Lower lobe of right lung (tissue), 2 donors: ENCODE data around the gene GFPT2. TPM values are rescaled to one million over a fixed set of nuclear protein-coding genes. Genes with fewer than 3 reads are reported as not detected.

Experiments used
- ATAC-seq, 2 donors: fragments of 200-7000 bp; cut with Tn5 transposase; one replicate each; pipeline ENCODE4 v1.9.1; 2020 to 2022; ENCODE audit warnings: mild to moderate bottlenecking in 2 of 2, moderate library complexity in 2 of 2
- DNase-seq: peaks from one replicate; pipeline ENCODE4 v3.0.0-alpha.2; 2020
- H3K27ac ChIP-seq: fragments of 200-600 bp; one replicate; pipeline ENCODE4 v1.8.0; 2022
- H3K27me3 ChIP-seq: fragments of 200-600 bp; one replicate; pipeline ENCODE4 v1.8.0; 2022; ENCODE audit warnings: low read depth
- H3K36me3 ChIP-seq: fragments of 200-600 bp; one replicate; pipeline ENCODE4 v1.8.0; 2022; ENCODE audit warnings: mild to moderate bottlenecking
- H3K4me1 ChIP-seq: fragments of 200-600 bp; one replicate; pipeline ENCODE4 v1.8.0; 2022
- H3K4me3 ChIP-seq: fragments of 200-600 bp; one replicate; pipeline ENCODE4 v1.8.0; 2022; ENCODE audit warnings: mild to moderate bottlenecking
- H3K9me3 ChIP-seq: fragments of 200-600 bp; one replicate; pipeline ENCODE4 v1.8.0; 2022
- intact Hi-C: fragments of 100-400 bp; cut with DNase I; formaldehyde crosslinking; loops from one replicate; pipeline ENCODE4 v1.11.0; 2022
- total RNA-seq: library from RNA; stranded (reverse); fragmentation: NEBNext Ultra II Directional; extraction: Animal tissue kit (Norgen Biotek cat#: 25700); gene quantifications from one replicate; pipeline ENCODE4 v1.2.1, GENCODE V29; 2021
- TF ChIP-seq, protein P1 (sequence below): fragments of 200-600 bp; IDR thresholded peaks from one replicate; pipeline ENCODE4 v1.8.0; 2022; ENCODE audit warnings: antibody characterized with exemption, mild to moderate bottlenecking
- donor health status: DM: no; HTN: yes; CAD: no; lungs with severe emphysema.

The GFPT2 gene
- total RNA-seq, 1 donor from 2014 or later = 13.4 TPM

DNA sequence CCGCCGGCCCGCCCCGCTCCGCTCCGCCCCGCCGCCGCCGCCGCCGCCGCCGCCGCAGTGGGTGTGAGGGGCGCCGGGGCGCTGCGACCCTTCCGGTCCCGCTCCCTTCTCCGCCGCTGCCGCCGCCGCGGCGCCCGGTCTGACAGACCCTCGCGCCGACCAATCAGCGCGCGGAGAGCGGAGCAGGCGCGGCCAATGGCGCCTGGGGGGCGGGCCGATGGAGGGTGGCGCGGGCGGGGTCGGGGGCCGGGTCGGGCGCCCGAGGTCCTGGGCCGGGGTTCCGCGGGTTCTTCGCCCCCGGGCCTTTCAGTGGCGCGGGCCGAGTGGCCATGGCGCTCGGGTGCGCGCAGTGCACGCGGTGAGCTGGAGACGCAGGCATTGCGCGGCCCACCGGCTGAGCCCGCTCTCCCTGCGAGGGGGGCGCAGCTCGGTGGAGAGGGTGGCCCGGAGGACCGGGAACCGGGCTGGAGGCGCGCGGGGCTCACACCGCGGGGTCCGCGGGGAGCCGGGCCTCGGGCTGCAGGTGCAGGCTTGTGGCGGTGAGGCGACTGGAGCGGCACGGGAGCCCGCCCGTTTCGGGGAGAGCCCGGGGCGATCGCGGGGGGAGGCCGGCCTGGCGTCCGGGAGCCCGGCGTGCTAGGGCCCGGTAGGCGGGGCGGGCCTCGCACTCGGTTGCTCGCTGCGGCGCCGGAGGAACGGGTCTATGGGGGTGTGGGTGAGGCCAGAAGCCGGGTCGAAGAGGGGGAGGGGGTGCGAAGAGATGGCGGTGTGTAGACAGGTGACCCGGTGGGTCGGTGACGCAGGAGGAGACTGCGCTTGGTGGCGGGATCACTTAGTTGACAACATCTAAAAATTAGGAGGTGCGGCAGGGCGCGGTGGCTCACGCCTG lies 60.9 kb downstream of the GFPT2 start, which contains the start of gene MAPK9:
TSS of gene MAPK9 (minus strand) at position 141 of the 889 bp plus-strand sequence. CDS start 11,522 bp downstream, outside the sequence.
- DNase-seq (peak; percentile 89), ATAC-seq (peak; percentile 91)
- TF ChIP-seq, protein P1, sequence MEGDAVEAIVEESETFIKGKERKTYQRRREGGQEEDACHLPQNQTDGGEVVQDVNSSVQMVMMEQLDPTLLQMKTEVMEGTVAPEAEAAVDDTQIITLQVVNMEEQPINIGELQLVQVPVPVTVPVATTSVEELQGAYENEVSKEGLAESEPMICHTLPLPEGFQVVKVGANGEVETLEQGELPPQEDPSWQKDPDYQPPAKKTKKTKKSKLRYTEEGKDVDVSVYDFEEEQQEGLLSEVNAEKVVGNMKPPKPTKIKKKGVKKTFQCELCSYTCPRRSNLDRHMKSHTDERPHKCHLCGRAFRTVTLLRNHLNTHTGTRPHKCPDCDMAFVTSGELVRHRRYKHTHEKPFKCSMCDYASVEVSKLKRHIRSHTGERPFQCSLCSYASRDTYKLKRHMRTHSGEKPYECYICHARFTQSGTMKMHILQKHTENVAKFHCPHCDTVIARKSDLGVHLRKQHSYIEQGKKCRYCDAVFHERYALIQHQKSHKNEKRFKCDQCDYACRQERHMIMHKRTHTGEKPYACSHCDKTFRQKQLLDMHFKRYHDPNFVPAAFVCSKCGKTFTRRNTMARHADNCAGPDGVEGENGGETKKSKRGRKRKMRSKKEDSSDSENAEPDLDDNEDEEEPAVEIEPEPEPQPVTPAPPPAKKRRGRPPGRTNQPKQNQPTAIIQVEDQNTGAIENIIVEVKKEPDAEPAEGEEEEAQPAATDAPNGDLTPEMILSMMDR = no peak
- Histone ChIP-seq H3K27ac (peak within 1 kb of the TSS; percentile 95), H3K27me3 (no peaks in the 10 kb centered on the region), H3K4me3 (peak within 1 kb of the TSS; percentile 98), H3K4me1 (peaks cover 25% of the 10 kb centered on the region), H3K36me3 (no peaks in the 10 kb centered on the region), H3K9me3 (no peaks in the 10 kb centered on the region)
- intact Hi-C loops = no loop called here

DNA sequence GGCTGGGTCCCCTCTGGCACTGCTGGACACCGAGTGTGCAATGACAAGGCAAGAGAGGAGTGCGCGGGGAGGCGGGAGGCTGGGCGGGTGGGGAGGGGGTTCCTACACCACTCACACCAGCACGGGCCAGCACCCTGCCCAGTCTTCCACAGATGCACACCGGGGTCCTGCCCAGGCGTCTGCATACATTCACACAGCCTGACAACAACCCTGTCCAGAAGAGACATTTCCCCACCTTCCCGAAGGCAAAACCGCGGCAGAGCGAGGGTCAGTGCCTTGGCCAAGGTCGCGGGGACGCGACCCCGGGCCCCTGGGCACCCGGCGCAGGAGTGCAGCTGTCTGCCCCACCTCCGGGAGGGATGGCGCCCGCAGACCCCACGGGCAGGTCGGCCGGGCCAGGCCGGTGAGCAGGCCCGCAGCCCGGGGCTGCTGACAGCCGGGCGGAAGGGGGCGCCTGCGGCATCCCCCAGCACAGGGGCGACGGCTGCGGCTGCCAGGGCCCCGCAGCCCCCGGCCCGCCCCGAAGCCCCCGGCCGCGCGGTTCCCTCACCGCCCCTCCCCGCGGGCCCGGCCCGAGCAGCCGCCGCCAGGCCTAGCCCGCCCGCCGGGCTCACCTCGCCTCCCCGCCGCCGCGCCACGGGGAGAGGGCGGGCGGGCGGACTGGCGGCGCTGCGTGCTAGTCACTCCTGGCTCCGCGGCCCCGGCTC lies 61.7 kb downstream of the GFPT2 start:
- DNase-seq (no peak), ATAC-seq (peak; percentile 1 to 6)
- peaks cover 4% of the 10 kb centered on the region for H3K36me3 ChIP-seq
- TF ChIP-seq, protein P1 = no peak
- H3K27me3 ChIP-seq = no peaks in the 10 kb centered on the region
- intact Hi-C loops = no loop called here
- H3K27ac ChIP-seq = peak overlapping the region; percentile 63
- peaks cover 25% of the 10 kb centered on the region for H3K4me1 ChIP-seq
- H3K9me3 ChIP-seq = no peaks in the 10 kb centered on the region
- peak overlapping the region; percentile 72 for H3K4me3 ChIP-seq

DNA sequence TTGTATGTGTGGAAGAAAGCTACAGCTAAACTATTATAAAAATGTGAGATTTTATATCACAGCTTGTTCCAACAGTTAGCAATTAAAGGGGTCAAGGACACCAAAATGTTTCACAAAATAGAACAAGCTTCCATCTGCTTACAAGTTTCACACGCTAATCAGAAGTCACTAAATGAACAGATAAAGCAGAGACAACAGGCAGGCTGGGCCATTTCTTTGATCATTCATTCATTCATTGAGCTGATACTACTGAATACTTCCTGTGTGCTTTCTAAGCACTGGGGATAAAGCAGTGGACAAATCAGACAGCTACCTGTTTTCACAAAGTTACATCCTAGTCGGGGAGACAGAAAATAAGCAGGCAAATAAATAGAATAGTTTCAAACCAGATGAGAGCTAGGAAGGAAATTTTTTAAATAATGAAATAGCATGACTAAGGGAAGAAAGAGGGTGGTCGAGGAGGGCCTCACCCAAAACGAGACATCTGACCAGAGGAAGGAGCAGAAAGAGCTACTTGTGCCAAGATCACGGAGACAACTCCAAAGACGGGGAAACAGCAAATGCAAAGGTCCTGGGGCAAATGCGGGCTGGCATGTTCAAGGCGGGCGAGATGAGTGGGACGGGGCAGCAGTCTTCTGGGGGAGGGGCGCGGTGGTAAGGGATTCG lies 62.4 kb downstream of the GFPT2 start:
- ATAC-seq = no peak
- Histone ChIP-seq H3K27ac (no peak overlapping the region), H3K9me3 (no peaks in the 10 kb centered on the region), H3K4me3 (peak overlapping the region; percentile 72), H3K4me1 (peaks cover 25% of the 10 kb centered on the region), H3K27me3 (no peaks in the 10 kb centered on the region), H3K36me3 (peaks cover 6% of the 10 kb centered on the region)
- no peak for DNase-seq
- intact Hi-C loops = no loop called here
- TF ChIP-seq, protein P1 = no peak

DNA sequence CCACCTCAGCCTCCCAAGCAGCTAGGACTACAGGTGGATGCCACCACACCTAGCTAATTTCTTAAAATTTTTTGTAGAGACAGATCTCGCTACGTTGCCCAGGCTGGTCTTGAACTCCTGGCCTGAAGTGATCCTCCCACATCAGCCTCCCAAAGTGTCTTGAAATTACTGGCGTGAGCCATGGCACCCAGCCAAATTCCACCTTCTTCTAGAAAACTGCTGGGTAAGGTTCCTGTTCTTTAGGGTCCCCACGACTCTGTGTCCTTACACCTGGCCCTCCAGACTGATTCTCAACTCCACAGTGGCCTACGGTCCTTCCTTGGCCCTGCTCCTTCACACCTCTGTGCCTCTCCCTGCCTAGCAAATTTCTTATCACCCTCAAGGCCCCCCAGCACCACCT lies 63.2 kb downstream of the GFPT2 start:
- H3K4me1 ChIP-seq = peaks cover 25% of the 10 kb centered on the region
- ATAC-seq (no peak), DNase-seq (no peak)
- no peak overlapping the region for H3K4me3 ChIP-seq
- no peaks in the 10 kb centered on the region for H3K27me3 ChIP-seq
- H3K27ac ChIP-seq = no peak overlapping the region
- intact Hi-C loops = no loop called here
- H3K9me3 ChIP-seq = no peaks in the 10 kb centered on the region
- TF ChIP-seq, protein P1 = no peak
- peaks cover 6% of the 10 kb centered on the region for H3K36me3 ChIP-seq

DNA sequence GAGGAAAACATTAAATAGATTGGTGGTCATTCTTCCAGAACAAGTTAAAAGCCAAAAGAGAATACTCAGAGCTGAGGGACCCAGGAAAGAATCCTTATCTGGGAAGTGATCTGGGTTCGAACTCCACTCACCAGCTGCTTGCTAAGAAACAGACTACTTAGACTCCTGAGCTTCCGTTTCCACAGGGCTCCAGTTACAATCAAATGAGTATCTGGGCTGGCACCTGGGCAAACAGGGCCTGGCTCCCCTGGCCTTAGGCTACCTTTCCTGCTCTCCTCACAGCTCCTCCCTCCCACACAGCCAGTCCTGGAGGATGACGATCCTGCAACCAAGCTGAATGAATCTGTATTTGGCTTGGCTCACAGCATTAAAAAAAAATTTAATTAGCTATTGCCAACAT lies 63.7 kb downstream of the GFPT2 start:
- Histone ChIP-seq H3K27me3 (no peaks in the 10 kb centered on the region), H3K4me3 (no peak overlapping the region), H3K4me1 (peaks cover 25% of the 10 kb centered on the region), H3K36me3 (peaks cover 6% of the 10 kb centered on the region), H3K27ac (no peak overlapping the region), H3K9me3 (no peaks in the 10 kb centered on the region)
- TF ChIP-seq, protein P1 = no peak
- ATAC-seq = no peak
- intact Hi-C loops = no loop called here
- no peak for DNase-seq
